H1 (cell line): ENCODE results near the gene OR2T34. TPM values are rescaled to one million over a fixed set of nuclear protein-coding genes. Genes with fewer than 3 reads are reported as not detected.

ENCODE experiments used
- ATF2 ChIP-seq: IDR thresholded peaks from 2 replicates; pipeline ENCODE4 v1.6.1; 2012; ENCODE audit warnings: low read length, inconsistent platforms
- CHD7 ChIP-seq: fragments of 300-600 bp; sonication (generic); IDR thresholded peaks from 2 replicates; pipeline ENCODE4 v1.7.1; 2012; ENCODE audit warnings: low read length, moderate library complexity, mild to moderate bottlenecking, inconsistent platforms; ENCODE audit not compliant: insufficient replicate concordance
- SAP30 ChIP-seq: fragments of 300-600 bp; sonication (generic); IDR thresholded peaks from 2 replicates; pipeline ENCODE4 v1.7.1; 2012; ENCODE audit warnings: low read length, moderate library complexity, mild to moderate bottlenecking, inconsistent platforms; ENCODE audit not compliant: insufficient read depth, insufficient replicate concordance
- polyA plus RNA-seq, 7 experiments: library from polyadenylated mRNA; depleted of rRNA in 3 of 7; stranded (reverse) in 5 of 7; unstranded in 2 of 7; fragments of >200 nt in 5 of 7; fragments of 200-250 nt in 2 of 7; gene quantifications; 1 replicate in 5 of 7; 2 replicates in 1 of 7; 4 replicates in 1 of 7; pipeline versions ENCODE4 v1.2.1 to v1.2.3, GENCODE V29; 2011 to 2013; ENCODE audit warnings: missing spikeins in 2 of 7, mixed read lengths in 2 of 7
- total RNA-seq: library from RNA; stranded (reverse); fragmentation: NEBNext Ultra II Directional; extraction: Animal tissue kit (Norgen Biotek cat#: 25700); gene quantifications from 2 replicates; pipeline ENCODE4 v1.2.1, GENCODE V29; 2021

Gene OR2T34
- total and polyA plus RNA-seq, 2 of the 8 experiments (the other 6 are each of a cell fraction or from before 2014, with no cell fraction given): not detected

GRCh38 chr1:248599396-248599795 lies 24.8 kb upstream of the OR2T34 start (continued):
- TF ChIP-seq CHD7: no peak
- no peak for TF ChIP-seq SAP30
- TF ChIP-seq ATF2: no peak
